Brain pericyte (primary cell): ENCODE results near the gene AUTS2.

Experiments
- DNase-seq: peaks from one replicate; pipeline ENCODE4 v3.0.0-alpha.2; 2012; ENCODE audit warnings: low read depth, low spot score

The AUTS2 gene

GRCh38 chr7:70031245-70031644 is 433.0 kb downstream of the AUTS2 start:
- DNase-seq: no peak

- no peak for DNase-seq
Measured at GRCh38 chr7:70032649-70033048, 434.4 kb downstream of the AUTS2 start.

GRCh38 chr7:70033226-70033625 is 435.0 kb downstream of the AUTS2 start:
- no peak for DNase-seq

GRCh38 chr7:70034999-70035398 is 436.7 kb downstream of the AUTS2 start:
- no peak for DNase-seq

- DNase-seq: no peak
Measured at GRCh38 chr7:70035519-70035918, 437.2 kb downstream of the AUTS2 start.

- no peak for DNase-seq
Measured at GRCh38 chr7:70035955-70036354, 437.7 kb downstream of the AUTS2 start.

- no peak for DNase-seq
Measured at GRCh38 chr7:70036695-70037094, 438.4 kb downstream of the AUTS2 start.

GRCh38 chr7:70037171-70037933 is 439.1 kb downstream of the AUTS2 start:
- no peak for DNase-seq

GRCh38 chr7:70040051-70040450 is 441.8 kb downstream of the AUTS2 start:
- no peak for DNase-seq

GRCh38 chr7:70040970-70041766 is 442.9 kb downstream of the AUTS2 start:
- no peak for DNase-seq

- no peak for DNase-seq
Measured at GRCh38 chr7:70042533-70042932, 444.3 kb downstream of the AUTS2 start.

GRCh38 chr7:70043015-70043538 is 444.8 kb downstream of the AUTS2 start:
- DNase-seq: no peak

GRCh38 chr7:70044064-70044463 is 445.8 kb downstream of the AUTS2 start:
- DNase-seq: no peak

- no peak for DNase-seq
Measured at GRCh38 chr7:70044525-70044924, 446.2 kb downstream of the AUTS2 start.

GRCh38 chr7:70044981-70045380 is 446.7 kb downstream of the AUTS2 start:
- DNase-seq: no peak

GRCh38 chr7:70047384-70047783 is 449.1 kb downstream of the AUTS2 start:
- DNase-seq: no peak

- no peak for DNase-seq
Measured at GRCh38 chr7:70047891-70048448, 449.7 kb downstream of the AUTS2 start.

- no peak for DNase-seq
Measured at GRCh38 chr7:70051726-70052125, 453.5 kb downstream of the AUTS2 start.

- no peak for DNase-seq
Measured at GRCh38 chr7:70052691-70053090, 454.4 kb downstream of the AUTS2 start.

- DNase-seq: no peak
Measured at GRCh38 chr7:70053421-70053820, 455.1 kb downstream of the AUTS2 start.

- no peak for DNase-seq
Measured at GRCh38 chr7:70053989-70054388, 455.7 kb downstream of the AUTS2 start.

- DNase-seq: no peak
Measured at GRCh38 chr7:70056363-70056762, 458.1 kb downstream of the AUTS2 start.
